B cell (primary cell): ENCODE data around the gene GCNT2. TPM values are rescaled to one million over a fixed set of nuclear protein-coding genes. Genes with fewer than 3 reads are reported as not detected.

ENCODE experiments used
- ATAC-seq: fragments of 200-7000 bp; cut with Tn5 transposase; one replicate; pipeline ENCODE4 v1.10.0; 2021; ENCODE audit warnings: low read depth, mild to moderate bottlenecking, moderate number of reproducible peaks, moderate library complexity
- CTCF ChIA-PET: fragments of 350-600 bp; sonication (Branson Sonifier 250); formaldehyde crosslinking; loops from one replicate; lab custom pipeline; 2021; ENCODE audit warnings: antibody characterized with exemption, inconsistent platforms; lab: Charles Lee
- POLR2A ChIA-PET: fragments of 350-600 bp; sonication (Branson Sonifier 250); formaldehyde crosslinking; loops from one replicate; lab custom pipeline; 2021; ENCODE audit warnings: antibody characterized with exemption; lab: Charles Lee
- DNase-seq: peaks from one replicate; pipeline ENCODE4 v3.0.0; 2013
- H2AFZ ChIP-seq: 2 replicates; pipeline ENCODE4 v1.6.1; 2012; ENCODE audit warnings: mild to moderate bottlenecking, low read depth, low read length; ENCODE audit not compliant: insufficient read depth, poor library complexity, severe bottlenecking
- H3K27ac ChIP-seq, 2 donors: 1 replicate in 1 of 2; 2 replicates in 1 of 2; pipeline ENCODE4 v1.5.1; 2012 to 2013; ENCODE audit warnings: low read length in 2 of 2, mild to moderate bottlenecking in 2 of 2, moderate library complexity in 1 of 2
- H3K27me3 ChIP-seq, 4 experiments: fragments of 200-600 bp in 1 of 4; sonication (generic) in 1 of 4; replicated peaks in 1 of 4; 1 replicate in 2 of 4; 2 replicates in 2 of 4; pipeline versions ENCODE4 v1.6.1 to v1.7.0; 2013 to 2016; ENCODE audit warnings: low read length in 3 of 4, mild to moderate bottlenecking in 2 of 4, mixed read lengths in 1 of 4, moderate library complexity in 1 of 4; ENCODE audit not compliant: insufficient read depth in 4 of 4, control insufficient read depth in 3 of 4; ENCODE audit errors: control extremely low read depth in 1 of 4
- H3K36me3 ChIP-seq, 2 experiments: replicated peaks in 1 of 2; 1 replicate in 1 of 2; 2 replicates in 1 of 2; pipeline versions ENCODE4 v1.6.1 to v1.7.1; 2013; ENCODE audit warnings: low read length in 1 of 2; ENCODE audit not compliant: insufficient read depth in 2 of 2, control insufficient read depth in 1 of 2; ENCODE audit errors: control extremely low read depth in 1 of 2, extremely low read depth in 1 of 2
- H3K4me1 ChIP-seq, 2 donors: fragments of 200-600 bp in 1 of 2; sonication (generic) in 1 of 2; 1 replicate in 1 of 2; 2 replicates in 1 of 2; pipeline versions ENCODE4 v1.5.1 to v1.6.1; 2013 to 2017; ENCODE audit warnings: low read length in 2 of 2; ENCODE audit not compliant: control insufficient read depth in 2 of 2, insufficient read depth in 2 of 2
- H3K4me2 ChIP-seq: replicated peaks from 2 replicates; pipeline ENCODE3; 2012; ENCODE audit warnings: mild to moderate bottlenecking, low read depth, low read length; ENCODE audit not compliant: poor library complexity, severe bottlenecking
- H3K4me3 ChIP-seq, 5 experiments: fragments of 200-600 bp in 1 of 5; sonication (generic) in 1 of 5; 1 replicate in 3 of 5; 2 replicates in 2 of 5; pipeline versions ENCODE4 v1.5.1 to v1.7.0; 2011 to 2016; ENCODE audit warnings: low read length in 4 of 5, mild to moderate bottlenecking in 4 of 5, low read depth in 2 of 5, control low read depth in 1 of 5, moderate library complexity in 1 of 5; ENCODE audit not compliant: insufficient read depth in 1 of 5; ENCODE audit errors: control extremely low read depth in 1 of 5, extremely low read depth in 1 of 5
- H3K79me2 ChIP-seq: fragments of 200-600 bp; sonication (generic); one replicate; pipeline ENCODE4 v1.6.0; 2016; ENCODE audit warnings: low read length; ENCODE audit not compliant: control insufficient read depth, insufficient read depth
- H3K9ac ChIP-seq: fragments of 200-600 bp; sonication (generic); 2 replicates; pipeline ENCODE4 v1.6.1; 2017; ENCODE audit warnings: mild to moderate bottlenecking, low read length, moderate library complexity
- H3K9me3 ChIP-seq, 3 donors: one replicate each; pipeline versions ENCODE4 v1.6.1 to v1.7.1; 2013; ENCODE audit warnings: low read length in 2 of 3; ENCODE audit not compliant: control insufficient read depth in 2 of 3, insufficient read depth in 1 of 3; ENCODE audit errors: control extremely low read depth in 1 of 3
- H4K20me1 ChIP-seq: 2 replicates; pipeline ENCODE4 v1.6.0; 2012; ENCODE audit warnings: mild to moderate bottlenecking, low read length; ENCODE audit not compliant: insufficient read depth, control insufficient read depth, poor library complexity, severe bottlenecking
- H3K27ac Mint-ChIP-seq: one replicate; pipeline ENCODE4 v1.8.0; 2021; ENCODE audit warnings: mixed read lengths
- H3K27me3 Mint-ChIP-seq: one replicate; pipeline ENCODE4 v1.8.0; 2021; ENCODE audit warnings: mixed read lengths
- H3K4me1 Mint-ChIP-seq: one replicate; pipeline ENCODE4 v1.8.0; 2021; ENCODE audit warnings: mixed read lengths
- H3K4me3 Mint-ChIP-seq: one replicate; pipeline ENCODE4 v1.8.0; 2021; ENCODE audit warnings: mixed read lengths
- H3K9me3 Mint-ChIP-seq: one replicate; pipeline ENCODE4 v1.8.0; 2022; ENCODE audit warnings: mixed read lengths; ENCODE audit not compliant: insufficient read depth
- EZH2 ChIP-seq: IDR thresholded peaks from 2 replicates; pipeline ENCODE4 v1.6.1; 2012; ENCODE audit warnings: borderline replicate concordance, low read depth, mild to moderate bottlenecking, moderate library complexity, low read length; ENCODE audit not compliant: insufficient read depth, poor library complexity, severe bottlenecking
- WGBS: methylation state at CpG from one replicate; pipeline ENCODE4 v1.1.5; 2013; ENCODE audit warnings: missing lambda C conversion rate; ENCODE audit not compliant: insufficient coverage; 5-methylcytosine and 5-hydroxymethylcytosine counted together
- intact Hi-C: fragments of 100-400 bp; cut with micrococcal nuclease; formaldehyde crosslinking; loops from one replicate; pipeline ENCODE4 v1.10.0; 2022
- polyA plus RNA-seq: library from polyadenylated mRNA; depleted of rRNA; stranded (reverse); fragments of >200 nt; gene quantifications from 2 replicates; pipeline ENCODE4 v1.2.3, GENCODE V29; 2012
- total RNA-seq, 2 donors: library from RNA; stranded (reverse); fragments of 120-200 nt in 1 of 2; gene quantifications; 1 replicate in 1 of 2; 2 replicates in 1 of 2; pipeline versions ENCODE4 v1.2.3 to v1.2.4, GENCODE V29; 2013 to 2022
- TF ChIP-seq, protein P1 (sequence below): fragments of 200-600 bp; IDR thresholded peaks from one replicate; pipeline ENCODE4 v1.8.0; 2022; ENCODE audit warnings: antibody characterized with exemption, mild to moderate bottlenecking

Gene GCNT2
- total and polyA plus RNA-seq, 2 donors (not counting 1 experiment from before 2014, with no cell fraction given): 6.8 to 32.1 TPM

DNA sequence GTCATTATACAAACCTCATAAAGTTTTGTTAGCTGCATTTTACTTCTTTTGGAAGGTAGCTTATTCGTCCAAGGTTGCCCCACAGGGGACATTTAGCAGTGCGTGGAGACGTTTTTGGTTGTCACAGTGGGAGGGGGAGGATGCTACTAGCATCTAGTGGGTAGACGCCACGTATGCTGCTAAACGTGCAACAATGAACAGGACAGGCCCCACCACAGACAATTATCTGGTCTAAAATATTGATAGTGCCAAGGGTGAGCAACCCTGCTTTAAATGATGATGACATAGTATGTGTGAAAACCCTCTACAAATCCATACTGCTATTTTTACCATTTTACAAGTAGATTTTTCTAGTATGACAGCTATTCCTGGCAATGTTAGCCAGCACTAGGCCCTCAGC is 13.9 kb upstream of the GCNT2 start:
- Mint-ChIP-seq H3K27me3 (peaks cover 14% of the 10 kb centered on the region), H3K27ac (no peak overlapping the region), H3K4me3 (no peak overlapping the region), H3K9me3 (no peaks in the 10 kb centered on the region), H3K4me1 (peaks cover 8% of the 10 kb centered on the region)
- H3K27ac ChIP-seq: no peak overlapping the region
- DNase-seq (no peak), ATAC-seq (no peak)
- H3K27me3 ChIP-seq: peaks cover 0 to 3% (median 0%) of the 10 kb centered on the region in 4 experiments
- H3K9ac ChIP-seq: no peak overlapping the region
- CTCF ChIA-PET: interaction anchor here (0.8 to 2.7 kb wide), 4 partner anchors 26 to 562 kb away, joined by 4 to 14 read pairs (median 4); no protein-coding TSS in a partner anchor
- no peak overlapping the region for H3K4me3 ChIP-seq
- no peak overlapping the region for H2AFZ ChIP-seq
- POLR2A ChIA-PET: no interaction called here
- TF ChIP-seq, protein P1, sequence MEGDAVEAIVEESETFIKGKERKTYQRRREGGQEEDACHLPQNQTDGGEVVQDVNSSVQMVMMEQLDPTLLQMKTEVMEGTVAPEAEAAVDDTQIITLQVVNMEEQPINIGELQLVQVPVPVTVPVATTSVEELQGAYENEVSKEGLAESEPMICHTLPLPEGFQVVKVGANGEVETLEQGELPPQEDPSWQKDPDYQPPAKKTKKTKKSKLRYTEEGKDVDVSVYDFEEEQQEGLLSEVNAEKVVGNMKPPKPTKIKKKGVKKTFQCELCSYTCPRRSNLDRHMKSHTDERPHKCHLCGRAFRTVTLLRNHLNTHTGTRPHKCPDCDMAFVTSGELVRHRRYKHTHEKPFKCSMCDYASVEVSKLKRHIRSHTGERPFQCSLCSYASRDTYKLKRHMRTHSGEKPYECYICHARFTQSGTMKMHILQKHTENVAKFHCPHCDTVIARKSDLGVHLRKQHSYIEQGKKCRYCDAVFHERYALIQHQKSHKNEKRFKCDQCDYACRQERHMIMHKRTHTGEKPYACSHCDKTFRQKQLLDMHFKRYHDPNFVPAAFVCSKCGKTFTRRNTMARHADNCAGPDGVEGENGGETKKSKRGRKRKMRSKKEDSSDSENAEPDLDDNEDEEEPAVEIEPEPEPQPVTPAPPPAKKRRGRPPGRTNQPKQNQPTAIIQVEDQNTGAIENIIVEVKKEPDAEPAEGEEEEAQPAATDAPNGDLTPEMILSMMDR: no peak
- TF ChIP-seq EZH2: no peak
- 65% methylated on average over 2 of the region's 6 CpGs for WGBS
- no peaks in the 10 kb centered on the region for H3K79me2 ChIP-seq
- H3K9me3 ChIP-seq: no peaks in the 10 kb centered on the region
- H3K4me1 ChIP-seq: peaks cover 0 to 5% of the 10 kb centered on the region in 2 donors
- no peak overlapping the region for H3K4me2 ChIP-seq
- H3K36me3 ChIP-seq: no peaks in the 10 kb centered on the region
- H4K20me1 ChIP-seq: no peaks in the 10 kb centered on the region
- intact Hi-C loops: no loop called here

DNA sequence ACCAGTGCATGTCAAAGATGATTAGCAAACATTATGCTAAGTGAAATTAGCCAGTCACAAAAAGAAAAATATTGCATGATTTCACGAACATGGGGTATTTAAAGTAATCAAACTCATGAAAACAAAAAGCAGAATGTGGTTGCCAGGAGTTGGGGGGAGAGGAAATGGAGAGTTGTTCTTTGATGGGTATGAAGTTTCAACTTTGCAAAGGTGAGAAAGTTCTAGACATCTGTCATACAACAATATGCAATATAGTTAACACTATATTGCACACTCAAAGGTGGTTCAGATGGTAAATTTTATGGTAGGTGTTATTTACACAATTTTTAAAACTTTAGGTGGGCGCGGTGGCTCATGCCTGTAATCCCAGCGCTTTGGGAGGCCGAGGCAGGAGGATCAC is 13.4 kb upstream of the GCNT2 start:
- ATAC-seq: no peak
- CTCF ChIA-PET: interaction anchor here (1.3 to 2.7 kb wide), 4 partner anchors 27 to 561 kb away, joined by 4 to 14 read pairs (median 4); no protein-coding TSS in a partner anchor

More for the DNA sequence above, 13.4 kb upstream of the GCNT2 start:
- Histone ChIP-seq H3K4me3 (no peak overlapping the region), H3K27ac (no peak overlapping the region), H3K9me3 (no peaks in the 10 kb centered on the region), H3K4me1 (peaks cover 0 to 5% of the 10 kb centered on the region in 2 donors), H3K4me2 (no peak overlapping the region), H3K36me3 (no peaks in the 10 kb centered on the region), H3K79me2 (no peaks in the 10 kb centered on the region), H4K20me1 (no peaks in the 10 kb centered on the region), H2AFZ (no peak overlapping the region), H3K9ac (no peak overlapping the region), H3K27me3 (no peaks in the 10 kb centered on the region)
- Mint-ChIP-seq H3K4me1 (peaks cover 8% of the 10 kb centered on the region), H3K4me3 (no peak overlapping the region), H3K9me3 (no peaks in the 10 kb centered on the region), H3K27ac (no peak overlapping the region), H3K27me3 (peaks cover 10% of the 10 kb centered on the region)
- no peak for DNase-seq
- 60% methylated on average over 1 of the region's 5 CpGs for WGBS
- POLR2A ChIA-PET: no interaction called here
- TF ChIP-seq, protein P1: no peak
- no peak for TF ChIP-seq EZH2
- intact Hi-C loops: no loop called here
